Measurements from ENCODE around the gene ACTN3.
"Not testable (repeated sequence)": the region's sequence is repeated elsewhere in the genome, so short reads cannot be mapped to it uniquely, and the experiment has no call there.

ACTN3 gene

DNA sequence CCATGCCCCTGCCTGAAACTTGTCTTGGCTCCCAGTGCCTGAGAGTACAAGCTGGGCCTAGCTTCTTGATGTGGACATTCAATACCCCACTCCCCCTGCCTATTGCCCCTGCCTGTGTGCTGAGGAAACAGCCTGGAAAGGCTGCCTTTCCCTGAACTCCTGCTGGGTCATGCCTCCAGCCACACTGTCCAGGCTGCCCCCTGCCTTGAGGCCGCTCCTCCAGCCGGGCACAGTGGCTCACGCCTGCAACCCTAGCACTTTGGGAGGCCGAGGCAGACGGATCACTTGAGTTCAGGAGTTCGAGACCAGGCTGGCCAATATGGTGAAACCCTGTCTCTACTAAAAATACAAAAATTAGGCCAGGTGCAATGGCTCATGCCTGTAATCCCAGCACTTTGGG lies 56.4 kb downstream of the ACTN3 start:
- no peak for DNase-seq

DNA sequence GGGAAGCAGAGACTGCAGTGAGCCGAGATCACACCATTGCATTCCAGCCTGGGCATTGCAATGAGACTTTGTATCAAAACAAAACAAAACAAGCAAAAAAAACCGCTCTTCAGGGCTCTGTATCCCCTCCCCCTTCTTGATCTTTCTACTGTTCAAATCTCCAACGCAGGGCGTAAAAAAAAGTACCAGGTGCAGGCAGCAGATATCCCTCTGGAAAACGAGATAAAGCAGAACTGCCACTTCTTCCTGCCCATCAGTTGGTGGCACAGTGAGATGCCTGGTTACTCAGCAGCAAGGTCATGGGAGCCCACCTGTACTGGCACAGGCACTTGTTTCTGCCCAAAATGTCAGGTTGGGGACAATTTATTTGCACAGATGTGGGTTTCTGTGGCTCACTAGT lies 57.5 kb downstream of the ACTN3 start:
- DNase-seq: no peak

- DNase-seq: not testable (repeated sequence)
These were observed 59.9 kb downstream of the ACTN3 start for GRCh38 chr11:66606608-66607007.

DNA sequence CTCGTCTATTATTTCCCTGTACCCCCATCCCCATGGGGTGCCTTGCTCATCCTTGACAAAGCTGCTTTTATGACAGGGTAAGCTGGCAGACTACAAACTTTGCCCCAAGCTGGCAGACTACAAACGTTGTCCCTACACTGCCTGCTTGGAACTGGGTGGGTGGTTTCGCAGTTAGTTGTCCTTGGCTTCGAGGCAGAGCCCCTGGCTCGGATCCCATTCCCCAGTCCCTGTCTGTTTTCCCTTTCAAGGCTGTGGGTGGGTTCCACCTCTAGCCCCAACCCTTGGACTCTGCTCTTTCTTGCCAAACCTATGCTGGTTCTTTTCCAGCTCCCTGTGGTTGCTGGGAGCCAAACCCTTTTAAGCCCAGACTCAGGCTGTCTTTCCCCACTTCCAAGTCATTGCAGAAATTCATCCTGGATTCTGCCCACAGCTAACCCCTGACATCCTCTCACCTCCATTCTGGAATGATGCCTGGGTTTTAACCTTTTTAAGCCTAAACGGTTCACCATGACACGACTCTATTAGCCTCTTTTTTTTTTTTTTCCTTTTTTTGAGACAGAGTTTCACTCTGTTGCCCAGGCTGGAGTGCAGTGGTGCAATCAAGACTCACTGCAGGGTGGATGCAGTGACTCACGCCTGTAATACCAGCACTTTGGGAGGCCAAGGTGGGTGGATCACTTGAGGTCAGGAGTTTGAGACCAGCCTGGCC lies 60.6 kb downstream of the ACTN3 start:
- no peak for DNase-seq

DNA sequence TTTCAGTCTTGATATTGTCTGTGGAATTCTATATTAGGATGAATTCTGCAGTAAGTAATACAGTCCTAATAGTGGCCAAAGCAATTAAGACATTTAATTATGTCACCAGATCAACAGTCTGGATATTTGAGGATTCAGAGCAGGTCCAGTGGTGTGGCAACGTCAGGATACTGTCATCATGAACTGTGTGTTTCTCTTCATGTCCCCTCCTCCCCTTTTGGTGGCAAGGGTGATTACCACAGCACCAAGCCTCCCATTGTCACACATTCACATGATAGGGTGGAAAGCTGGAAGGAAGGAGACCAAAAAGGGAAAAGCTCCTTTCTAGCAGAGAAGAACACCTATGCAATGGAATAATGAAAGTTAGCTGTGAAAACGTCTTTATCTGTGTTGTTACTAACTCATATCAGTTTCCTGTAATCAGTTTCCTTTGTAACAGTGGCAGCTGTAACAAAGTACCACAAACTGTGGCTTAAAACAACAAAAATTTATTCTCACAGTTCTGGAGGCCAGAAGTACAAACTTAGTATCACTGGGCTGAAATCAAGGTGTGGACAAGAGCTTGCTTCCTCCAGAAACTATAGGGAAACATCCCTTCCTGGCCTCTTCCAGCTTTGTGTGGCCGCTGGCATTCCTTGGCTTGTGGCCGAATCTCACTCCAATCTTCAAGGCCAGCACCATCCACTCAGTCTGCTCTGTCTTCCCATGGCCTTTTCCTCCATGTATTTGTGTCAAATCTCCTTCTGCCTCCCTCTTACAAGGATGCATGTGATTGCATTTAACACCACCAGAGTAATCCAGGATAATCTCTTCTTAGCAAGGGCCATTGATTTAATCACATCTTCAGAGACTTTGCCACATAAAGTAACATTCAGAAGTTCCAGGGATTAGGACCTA lies 63.3 kb downstream of the ACTN3 start:
- no peak for DNase-seq

DNA sequence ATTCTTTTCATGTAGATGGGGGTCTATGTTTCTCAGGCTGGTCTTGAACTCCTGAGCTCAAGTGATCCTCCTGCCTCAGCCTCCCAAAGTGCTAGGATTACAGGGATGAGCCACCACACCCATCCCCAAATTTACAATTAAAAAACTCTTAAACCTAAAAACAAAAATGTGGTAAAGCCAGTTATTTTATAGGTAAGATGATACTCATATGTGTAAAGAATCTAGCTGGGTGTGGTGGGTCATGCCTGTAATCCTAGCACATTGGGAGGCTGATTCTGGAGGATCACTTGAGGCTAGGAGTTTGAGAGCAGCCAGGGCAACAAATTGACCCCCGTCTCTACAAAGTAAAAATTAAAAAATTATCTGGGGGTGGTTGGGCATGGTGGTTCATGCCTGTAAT lies 65.8 kb downstream of the ACTN3 start:
- no peak for DNase-seq

Data from kidney glomerular epithelial cell (primary cell).